SH-SY5Y (cell line): ENCODE results near the gene GXYLT2.

Experiments used
- GATA2 ChIP-seq: IDR thresholded peaks from 2 replicates; pipeline ENCODE4 v1.6.1; 2011; ENCODE audit warnings: mild to moderate bottlenecking, low read depth, low read length
- GATA3 ChIP-seq: IDR thresholded peaks from 2 replicates; pipeline ENCODE4 v1.6.1; 2011; ENCODE audit warnings: low read depth, mild to moderate bottlenecking, low read length, moderate library complexity

The GXYLT2 gene

DNA sequence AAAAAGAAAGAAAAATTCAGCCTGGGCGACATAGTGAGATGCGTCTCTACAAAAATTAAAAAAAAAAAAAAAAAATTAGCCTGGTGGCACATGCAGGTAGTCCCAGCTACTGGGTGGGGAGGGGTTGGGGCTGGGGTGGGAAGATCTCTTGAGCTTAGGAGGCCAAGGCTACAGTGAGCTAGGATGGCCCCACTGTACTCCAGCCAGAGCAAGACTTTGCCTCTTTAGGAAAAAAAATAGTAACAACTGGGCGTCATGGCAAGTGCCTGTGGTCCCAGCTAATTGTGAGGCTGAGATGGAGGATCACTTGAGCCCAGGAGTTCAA is 84.8 kb downstream of the GXYLT2 start:
- TF ChIP-seq GATA2 (no peak), GATA3 (no peak)

DNA sequence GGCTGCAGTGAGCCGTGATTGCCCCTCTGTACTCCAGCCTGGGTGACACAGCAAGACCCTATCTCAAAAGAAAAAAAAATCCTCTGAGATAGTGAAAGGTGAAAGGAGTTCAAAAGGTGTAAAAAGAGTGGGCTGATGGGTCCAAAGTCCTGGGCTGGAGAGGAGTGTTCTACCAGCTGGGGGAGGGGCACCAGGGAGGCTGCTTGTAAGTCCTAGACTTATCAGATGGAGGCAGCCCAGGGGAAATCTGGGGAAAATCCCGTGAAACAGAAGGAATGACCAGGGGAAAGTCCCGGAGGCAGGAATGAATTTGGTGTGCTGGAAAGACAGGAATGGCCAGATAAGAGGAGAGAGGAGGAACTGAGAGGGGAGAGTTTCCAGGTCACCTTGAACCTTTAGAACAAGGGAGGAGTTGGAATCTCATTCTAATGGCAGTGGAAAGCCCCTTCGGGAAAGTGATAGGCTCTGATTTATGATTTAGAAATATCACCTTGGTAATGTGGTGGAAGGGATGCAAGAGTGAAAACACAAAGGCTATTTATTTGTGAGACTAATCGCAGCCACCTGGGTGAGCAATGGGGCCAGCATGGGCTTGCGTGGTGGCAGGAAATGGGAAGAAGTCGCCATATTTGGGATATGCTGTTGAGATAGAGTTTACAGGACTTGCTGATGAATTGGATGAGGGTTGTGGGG is 85.3 kb downstream of the GXYLT2 start:
- TF ChIP-seq GATA3, result no peak
- TF ChIP-seq GATA2, result no peak

DNA sequence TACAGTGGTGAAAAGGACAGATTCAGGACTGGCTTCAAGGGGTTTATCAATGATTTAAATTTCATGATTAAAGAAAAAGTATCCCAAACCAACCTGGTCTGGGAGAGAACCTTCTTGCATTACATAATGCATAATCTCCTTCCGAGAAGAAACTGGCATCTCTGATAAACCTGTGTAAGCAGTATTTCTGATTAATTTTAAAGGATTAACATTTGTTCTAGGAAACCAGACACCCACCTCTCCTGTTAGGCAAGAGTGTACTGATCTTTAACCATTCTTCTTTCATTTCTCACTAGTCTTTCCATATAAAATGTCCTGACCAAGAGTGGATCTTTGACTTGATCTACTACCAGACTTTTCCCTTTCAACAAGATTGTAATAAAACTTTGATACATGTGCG is 85.9 kb downstream of the GXYLT2 start:
- TF ChIP-seq GATA2 (no peak), GATA3 (no peak)

DNA sequence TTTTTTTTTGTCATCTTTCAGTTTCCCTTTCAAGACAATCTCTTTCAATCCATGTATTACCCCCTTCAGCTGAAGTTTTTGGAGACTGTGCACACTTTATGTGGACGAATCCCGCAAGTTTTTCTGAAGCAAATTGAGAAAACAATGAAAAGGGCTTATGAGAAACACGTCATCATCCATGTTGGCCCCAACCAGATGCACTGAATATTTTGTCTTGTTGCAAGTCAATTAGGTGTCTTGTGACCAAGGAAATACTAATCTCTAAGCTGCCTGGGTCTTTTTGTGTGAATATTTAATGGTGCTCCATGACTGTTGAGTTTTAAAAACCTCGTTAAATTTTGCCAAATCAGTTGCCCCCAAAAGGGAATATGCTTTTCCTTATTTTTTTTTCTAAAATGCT is 87.1 kb downstream of the GXYLT2 start:
- TF ChIP-seq GATA3 (no peak), GATA2 (no peak)

DNA sequence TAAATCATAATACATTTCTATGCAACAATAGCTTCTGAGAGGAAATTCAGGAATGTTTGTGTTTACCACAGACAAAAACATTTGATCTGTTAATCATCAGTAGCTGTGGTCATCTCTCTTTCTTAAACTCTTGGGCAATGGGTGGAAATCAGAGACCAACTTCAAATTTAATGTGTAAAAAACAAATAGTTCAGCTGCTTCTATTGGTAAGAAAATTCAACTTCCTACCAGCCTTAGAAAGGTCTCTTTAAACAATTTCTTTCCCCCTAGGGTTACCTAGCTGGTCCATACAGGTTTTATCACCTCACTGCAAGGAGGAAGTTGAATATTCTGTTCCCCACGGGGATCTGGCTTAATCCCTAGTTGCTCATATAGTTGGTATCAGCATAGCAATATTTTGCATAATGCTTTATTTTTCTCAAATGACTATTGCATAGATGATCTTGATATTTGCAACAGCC is 88.5 kb downstream of the GXYLT2 start:
- no peak for TF ChIP-seq GATA3
- no peak for TF ChIP-seq GATA2

DNA sequence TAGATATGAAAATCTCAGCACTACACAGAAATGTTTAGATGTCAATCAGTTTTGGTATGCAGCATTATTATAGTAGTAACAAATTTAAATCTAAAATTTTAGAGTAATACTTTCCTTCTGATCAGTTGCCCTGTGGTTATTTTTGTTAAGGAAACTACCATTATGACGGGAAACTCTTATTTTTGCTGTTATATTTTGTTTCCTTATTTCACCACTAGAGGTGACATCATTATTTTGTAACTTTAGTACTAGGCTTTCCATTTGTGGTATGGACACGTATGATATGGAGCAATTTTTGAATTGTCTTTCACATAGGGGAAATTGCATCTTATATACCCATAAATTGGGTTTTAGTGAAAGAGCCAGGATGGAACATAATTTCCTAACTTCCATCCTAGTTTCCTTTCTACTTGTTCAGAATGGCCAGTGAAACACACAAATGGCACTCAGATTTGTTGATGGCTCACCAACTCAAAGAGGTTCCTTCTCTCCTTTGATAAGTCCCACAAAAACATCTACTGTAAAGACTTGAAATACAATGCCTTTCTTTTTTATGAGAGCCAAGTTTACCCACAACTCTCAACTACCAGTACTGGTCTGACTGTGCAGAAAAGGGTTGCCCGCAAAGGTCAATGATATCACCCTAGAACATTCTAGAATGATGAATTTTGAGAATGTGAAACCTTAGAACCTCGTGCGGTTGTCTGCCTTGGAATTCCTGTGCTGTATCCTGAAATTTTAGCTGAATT is 89.4 kb downstream of the GXYLT2 start:
- TF ChIP-seq GATA3 (no peak), GATA2 (no peak)

DNA sequence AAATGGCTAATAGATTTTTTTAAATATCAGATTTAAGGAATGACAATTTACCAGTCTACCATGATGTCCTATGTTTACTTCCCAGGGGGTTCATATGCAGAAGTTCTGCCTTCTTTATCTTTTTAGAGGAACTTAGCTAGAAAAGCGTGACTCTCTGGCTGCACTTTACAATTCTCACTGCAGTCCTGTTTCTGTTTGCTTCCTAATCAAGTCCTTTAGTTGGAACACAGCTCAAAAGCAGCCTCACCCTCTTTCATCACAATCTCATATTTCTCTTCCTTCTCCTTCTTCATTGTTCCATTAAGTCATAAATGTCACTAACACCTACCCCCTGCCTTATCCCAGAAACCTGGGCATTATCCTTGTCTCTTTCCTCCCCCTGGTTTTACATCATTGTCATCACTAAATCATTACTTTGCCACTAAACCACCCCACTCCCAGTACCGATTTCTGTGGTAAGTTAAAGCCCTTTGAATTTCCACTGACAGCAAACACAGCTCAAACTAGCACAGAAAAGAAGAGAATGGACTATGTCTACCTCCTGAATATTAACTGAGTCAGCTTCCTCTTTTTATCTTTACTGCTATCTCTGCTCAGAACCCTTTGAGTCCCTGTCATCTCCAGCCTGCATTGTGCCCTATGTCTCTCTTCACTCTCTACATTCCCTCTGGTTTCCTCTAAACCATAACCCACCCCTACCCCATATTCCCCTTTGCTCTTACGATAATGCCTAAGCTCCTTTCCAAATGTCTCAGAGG is 94.9 kb downstream of the GXYLT2 start:
- no peak for TF ChIP-seq GATA2
- no peak for TF ChIP-seq GATA3

DNA sequence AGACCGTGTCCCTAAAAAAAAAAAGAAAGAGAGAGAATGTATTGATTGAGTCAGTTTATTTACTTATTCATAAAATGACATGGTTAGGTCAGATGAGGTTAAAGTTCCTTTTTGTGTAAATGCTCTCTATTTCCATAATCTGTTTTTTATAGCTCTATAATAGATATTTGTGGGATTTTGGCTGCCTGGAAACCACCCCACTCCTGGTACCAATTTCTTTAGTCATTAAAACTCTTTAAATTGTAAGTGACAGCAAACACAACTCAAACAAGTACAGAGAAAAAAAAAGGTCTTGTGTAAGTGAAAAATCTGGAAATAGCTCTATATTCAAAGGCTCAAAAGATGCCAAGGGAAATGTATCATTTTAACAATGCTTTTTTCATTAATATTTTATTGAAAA is 97.7 kb downstream of the GXYLT2 start:
- TF ChIP-seq GATA3, result no peak
- TF ChIP-seq GATA2, result no peak

DNA sequence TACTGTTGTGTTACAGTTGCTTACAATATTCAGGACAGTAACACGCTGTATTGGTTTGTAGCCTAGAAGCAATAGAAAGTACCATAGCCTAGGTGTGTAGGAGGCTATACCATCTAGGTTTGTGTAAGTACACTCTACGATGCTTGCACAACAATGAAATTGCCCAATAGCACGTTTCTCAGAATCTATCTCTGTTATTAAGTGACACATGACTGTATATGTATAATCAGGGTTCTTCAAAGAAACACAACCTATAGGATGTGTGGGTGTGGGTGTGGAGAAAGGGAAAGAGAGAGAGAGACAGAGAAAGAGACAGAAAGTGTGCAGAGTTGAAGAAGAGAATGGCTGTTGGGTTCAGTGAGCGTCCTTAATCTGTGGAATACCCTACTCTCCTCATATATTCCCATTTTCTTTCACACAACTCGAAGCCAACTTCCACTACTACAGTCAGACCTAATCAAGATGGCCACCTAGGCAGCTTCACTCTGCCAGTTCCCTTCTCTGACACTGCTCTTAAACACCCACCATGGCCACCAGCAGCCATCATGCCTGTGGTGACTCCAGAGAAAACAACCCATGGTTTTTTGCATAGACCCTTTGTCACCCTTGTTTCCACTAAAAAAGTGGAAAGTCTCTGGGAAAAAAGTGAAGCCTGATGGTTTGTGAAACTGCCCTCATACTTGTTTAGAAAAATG is 103.0 kb downstream of the GXYLT2 start:
- TF ChIP-seq GATA2, result no peak
- no peak for TF ChIP-seq GATA3

DNA sequence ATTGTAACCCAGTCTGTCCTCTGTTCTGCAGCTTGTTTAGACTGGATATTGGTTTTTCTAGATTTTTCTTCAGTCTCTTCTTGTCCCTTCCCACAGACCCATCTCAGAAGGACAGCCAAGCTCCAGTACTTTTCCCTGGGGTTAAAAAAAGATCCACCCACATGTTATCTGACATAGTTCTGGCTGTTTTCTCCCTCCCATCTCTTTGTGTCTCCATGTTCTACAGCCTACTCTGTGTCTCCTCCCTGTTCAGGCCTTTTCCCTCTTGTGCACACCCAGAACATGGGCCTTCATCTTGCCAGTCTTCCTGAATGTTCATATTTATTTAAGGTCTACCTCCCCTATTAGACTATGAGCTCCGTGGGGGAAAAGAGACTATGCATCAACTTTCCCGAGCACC is 103.7 kb downstream of the GXYLT2 start:
- TF ChIP-seq GATA3 (no peak), GATA2 (no peak)

DNA sequence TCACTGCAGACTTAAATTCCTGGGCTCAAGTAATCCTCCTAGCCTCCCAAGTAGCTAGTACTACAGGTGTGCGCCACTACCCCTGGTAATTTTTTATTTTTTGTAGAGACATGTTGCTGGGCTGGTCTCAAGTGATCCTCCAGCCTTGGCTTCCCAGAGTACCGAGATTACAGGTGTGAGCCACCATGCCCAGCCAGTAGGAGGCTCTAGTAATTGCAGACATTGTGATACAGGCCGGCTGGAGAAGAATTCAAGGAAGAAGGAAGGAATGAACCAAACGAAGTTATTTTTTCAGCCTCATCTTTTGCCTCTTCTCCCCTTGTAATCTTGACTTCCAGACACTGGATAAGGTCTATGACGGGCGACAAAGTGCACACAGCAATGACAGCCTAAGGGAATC is 105.5 kb downstream of the GXYLT2 start:
- TF ChIP-seq GATA2 (no peak), GATA3 (no peak)

DNA sequence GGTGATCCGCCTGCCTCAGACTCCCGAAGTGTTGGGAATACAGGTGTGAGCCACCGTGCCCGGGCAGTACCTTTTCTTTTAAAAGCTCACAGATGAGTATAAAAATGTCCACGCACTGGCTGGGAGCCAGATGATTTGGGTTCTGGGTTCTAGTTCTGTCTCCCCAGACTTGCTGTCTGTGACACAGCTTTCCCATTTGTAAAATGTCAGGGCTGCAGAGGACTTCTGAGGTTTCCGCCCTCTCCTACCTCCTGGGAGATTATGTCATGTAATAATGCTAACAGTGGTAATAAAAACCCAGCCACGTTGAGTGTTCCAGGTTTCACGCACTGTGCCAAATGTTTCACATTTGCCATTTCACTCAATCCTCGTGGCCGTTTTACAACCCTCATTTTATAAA is 107.5 kb downstream of the GXYLT2 start:
- TF ChIP-seq GATA2 (no peak), GATA3 (no peak)

DNA sequence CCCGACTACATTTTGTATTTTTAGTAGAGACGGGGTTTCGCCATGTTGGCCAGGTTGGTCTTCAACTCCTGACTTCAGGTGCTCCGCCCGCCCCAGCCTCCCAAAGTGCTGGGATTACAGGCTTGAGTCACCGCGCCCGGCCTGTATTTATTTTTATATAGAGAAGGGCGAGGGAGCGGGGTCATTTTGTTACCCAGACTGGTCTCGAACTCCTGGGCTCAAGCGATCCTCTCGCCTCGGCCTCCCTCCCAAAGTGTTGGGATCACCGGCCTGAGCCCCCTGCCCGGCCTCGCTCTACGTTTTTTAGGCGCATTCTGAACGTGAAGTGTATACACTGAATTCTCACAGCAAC is 108.3 kb downstream of the GXYLT2 start:
- no peak for TF ChIP-seq GATA2
- TF ChIP-seq GATA3, result no peak
